EH (cell line): Measurements from ENCODE around the gene TEX19.
"Not testable (repeated sequence)": the region's sequence is repeated elsewhere in the genome, so short reads cannot be mapped to it uniquely, and the experiment has no call there.

Experiments
- DNase-seq: peaks from one replicate; pipeline ENCODE4 v3.0.0-alpha.2; 2015; ENCODE audit warnings: low read depth

TEX19 gene

GRCh38 chr17:82411396-82412053, 52.5 kb downstream of the TEX19 start:
- DNase-seq, result no peak

DNA sequence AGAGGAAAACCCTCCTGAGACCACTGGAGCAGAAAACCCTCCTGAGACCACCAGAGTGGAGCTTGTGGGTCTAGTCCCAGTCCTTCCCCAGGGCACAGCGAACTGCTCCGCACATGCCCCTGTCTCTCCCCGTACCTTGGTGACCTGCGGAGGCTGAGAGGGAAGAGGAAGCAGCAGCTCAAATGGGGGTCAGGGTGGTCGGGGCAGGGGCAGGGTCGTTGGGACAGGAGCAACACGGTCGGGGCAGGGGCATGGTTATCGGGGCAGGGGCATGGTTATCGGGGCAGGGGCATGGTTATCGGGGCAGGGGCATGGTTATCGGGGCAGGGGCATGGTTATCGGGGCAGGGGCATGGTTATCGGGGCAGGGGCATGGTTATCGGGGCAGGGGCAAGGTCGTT, 53.0 kb downstream of the TEX19 start:
- not testable (repeated sequence) for DNase-seq

- no peak for DNase-seq
Observed at GRCh38 chr17:82412535-82413520, 53.8 kb downstream of the TEX19 start.
